NCI-H82 treated with DMSO at 0.1 percent for 48 hours (cell line): ENCODE results near the gene SLC39A9.

ENCODE experiments used
- DNase-seq: peaks from one replicate; lab custom pipeline; 2025; ENCODE audit not compliant: unreplicated experiment; lab: John Stamatoyannopoulos, UW

SLC39A9 gene

DNA sequence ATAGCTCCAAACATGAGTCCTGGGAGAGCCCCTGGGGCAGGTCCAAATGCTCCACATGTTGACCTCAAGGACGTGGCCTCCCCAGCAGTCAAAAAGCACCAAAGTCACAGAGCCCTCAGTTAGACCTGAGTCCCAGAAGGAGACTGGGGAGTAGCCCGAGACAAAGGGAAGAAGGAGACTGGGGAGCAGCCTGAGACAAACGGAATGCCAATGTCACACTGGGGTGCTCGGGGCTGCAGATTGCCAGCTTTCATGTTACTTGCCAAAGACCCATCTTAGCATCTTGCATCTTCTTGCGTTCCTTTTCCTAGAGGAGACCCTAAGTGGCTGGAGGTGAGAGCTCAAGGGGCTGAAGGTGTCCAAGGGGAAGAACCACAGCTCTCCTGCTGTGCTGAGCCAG is 100.9 kb downstream of the SLC39A9 start:
- DNase-seq = no peak

DNA sequence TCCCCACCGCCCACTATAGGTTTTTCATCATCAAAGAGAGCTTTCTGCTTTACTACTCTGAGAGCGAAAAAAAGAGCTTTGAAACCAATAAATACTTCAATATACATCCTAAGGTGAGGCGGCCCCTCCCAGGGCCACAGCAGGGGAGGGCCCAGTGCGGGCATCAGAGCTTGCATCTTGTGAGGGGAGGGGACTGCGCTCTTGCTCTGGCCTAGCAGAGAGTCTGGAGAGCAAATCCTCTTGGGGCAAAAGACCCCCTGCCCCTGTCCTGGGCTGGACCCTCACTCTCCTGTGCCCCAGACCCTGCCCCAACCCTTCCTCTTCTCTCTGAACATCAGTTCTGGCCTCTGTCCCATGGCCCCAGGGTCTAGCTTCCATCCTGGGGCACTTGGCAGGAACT is 101.6 kb downstream of the SLC39A9 start:
- DNase-seq = no peak

DNA sequence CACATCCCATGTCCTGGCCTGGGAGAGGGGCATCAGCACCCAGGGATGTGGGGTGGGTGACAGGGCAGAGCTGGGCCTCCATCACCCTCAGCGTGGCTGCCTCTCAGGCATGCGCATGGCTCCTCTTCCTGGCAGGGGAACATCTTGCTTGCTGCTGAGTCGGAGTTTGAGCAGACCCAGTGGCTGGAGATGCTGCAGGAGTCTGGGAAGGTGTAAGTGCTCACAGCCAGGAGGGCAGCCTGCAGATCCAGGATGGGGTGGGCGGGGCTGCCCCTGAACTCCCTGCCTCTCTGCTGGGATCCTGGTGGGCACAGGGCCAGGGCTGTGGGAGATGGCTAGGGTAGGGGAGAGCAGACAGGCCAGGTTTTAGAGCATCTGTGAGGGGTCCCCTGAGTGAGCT is 102.2 kb downstream of the SLC39A9 start:
- no peak for DNase-seq

DNA sequence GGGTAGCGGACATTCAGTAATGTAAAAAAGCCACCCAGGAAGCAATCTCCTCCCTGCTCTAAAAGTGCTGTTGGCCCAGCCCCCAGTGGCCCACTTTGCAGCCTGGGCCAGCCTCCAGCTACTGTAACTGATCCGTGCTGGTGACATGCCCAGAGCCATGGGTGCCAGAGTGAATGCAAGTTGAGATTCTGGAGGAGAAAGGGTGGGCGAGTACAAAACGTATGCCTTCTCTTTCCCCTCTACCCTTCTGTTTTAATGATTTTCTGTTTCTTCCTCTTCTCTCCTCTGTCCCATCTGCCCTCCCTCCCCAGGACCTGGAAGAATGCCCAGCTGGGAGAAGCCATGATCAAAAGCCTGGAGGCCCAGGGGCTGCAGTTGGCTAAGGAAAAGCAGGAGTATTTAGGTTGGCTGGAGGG is 102.9 kb downstream of the SLC39A9 start:
- no peak for DNase-seq

DNA sequence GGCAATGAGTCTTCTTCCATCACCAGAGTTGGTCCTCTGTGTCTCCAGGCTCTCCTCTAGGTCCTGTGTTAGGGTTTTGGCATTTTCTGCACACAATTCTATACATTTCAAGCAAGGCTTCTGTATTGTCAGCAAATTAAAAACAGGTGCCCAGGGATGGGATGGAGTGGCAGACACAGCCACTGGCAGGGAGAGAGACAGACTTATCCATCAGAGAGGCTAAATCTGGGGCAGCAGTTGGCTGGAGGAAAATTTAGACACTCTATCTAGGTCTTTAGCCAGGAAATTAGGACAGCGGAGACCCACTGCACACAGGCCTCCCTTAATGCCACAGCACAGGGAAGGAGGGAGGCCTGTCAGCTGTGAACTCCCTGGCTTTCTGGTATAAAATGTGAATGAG is 106.3 kb downstream of the SLC39A9 start:
- DNase-seq = no peak

DNA sequence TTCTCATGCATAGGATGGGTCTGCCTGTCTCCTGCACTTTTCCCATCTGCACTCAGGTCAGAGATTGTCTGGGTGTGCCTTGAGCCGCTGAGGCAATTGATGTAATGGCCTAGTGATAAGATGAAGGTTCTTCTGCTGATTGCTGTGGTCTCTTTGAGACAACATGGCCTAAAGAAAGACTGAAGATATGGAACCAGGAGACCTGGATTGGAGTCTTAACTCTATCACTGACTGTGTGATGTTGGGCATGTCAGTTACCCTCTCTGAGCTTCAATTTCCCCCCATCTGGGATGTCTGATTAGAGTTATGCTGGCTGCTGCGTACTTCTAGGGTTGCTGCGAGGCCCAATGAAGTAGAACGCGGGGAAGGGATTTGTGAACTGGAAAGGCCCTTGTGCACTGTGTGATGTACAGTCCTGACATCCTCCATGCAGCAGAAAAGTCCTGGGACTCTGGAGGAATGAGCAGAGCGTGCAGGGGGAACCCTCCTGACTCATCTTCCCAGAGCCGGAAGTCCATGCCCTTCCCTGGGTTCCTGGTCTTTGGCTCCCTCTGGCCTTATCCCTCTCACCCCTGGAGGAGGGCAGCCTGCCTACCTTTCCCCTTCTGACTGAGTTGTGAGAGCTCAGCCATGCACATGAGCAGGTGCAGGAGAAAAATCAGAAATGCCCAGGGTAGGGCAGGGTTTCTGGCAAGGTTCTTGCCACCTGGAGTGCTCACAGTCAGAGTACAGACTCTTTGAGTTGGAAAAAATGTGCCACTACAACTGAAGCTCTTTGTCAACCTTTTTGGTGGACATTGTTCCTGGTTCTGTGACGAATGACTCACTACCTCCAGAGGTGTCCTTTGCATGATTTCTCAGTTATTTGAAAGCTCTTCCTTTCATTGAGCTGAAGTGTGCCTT is 107.1 kb downstream of the SLC39A9 start:
- DNase-seq = no peak

DNA sequence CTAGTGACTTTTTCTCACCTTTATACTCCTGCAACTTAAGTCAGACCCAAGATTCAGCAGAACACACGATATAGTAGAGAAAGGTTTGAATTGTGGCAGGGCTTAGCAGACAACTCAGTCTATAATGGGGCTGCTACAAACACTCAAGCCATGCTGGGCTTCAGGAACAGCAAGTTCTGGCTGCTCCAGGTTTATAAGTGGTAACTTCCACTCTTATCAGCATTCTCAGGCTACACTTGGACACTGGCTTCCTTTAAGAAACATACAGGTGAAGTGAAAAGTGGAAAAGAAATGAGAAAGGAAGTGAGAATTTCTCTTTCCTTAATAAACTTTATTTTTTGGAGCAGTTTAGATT is 107.7 kb downstream of the SLC39A9 start:
- DNase-seq = no peak
